ENCODE results near the gene ZNF207. TPM values are rescaled to one million over a fixed set of nuclear protein-coding genes. Genes with fewer than 3 reads are reported as not detected.

The ZNF207 gene
- total RNA-seq, 1 experiment from 2014 or later = 223 TPM

GRCh38 chr17:32349854-32350665 is at the start of gene ZNF207 (continued):
- no peak for TF ChIP-seq RORB (CRISPR knock-in tag; IDR thresholded peaks at IDR 0.05)
- TF ChIP-seq GABPB1 (CRISPR knock-in tag; IDR thresholded peaks at IDR 0.05) = peak; percentile 21
- no peak for TF ChIP-seq NR2C2 (CRISPR knock-in tag; IDR thresholded peaks at IDR 0.05)
- TF ChIP-seq, protein P1, sequence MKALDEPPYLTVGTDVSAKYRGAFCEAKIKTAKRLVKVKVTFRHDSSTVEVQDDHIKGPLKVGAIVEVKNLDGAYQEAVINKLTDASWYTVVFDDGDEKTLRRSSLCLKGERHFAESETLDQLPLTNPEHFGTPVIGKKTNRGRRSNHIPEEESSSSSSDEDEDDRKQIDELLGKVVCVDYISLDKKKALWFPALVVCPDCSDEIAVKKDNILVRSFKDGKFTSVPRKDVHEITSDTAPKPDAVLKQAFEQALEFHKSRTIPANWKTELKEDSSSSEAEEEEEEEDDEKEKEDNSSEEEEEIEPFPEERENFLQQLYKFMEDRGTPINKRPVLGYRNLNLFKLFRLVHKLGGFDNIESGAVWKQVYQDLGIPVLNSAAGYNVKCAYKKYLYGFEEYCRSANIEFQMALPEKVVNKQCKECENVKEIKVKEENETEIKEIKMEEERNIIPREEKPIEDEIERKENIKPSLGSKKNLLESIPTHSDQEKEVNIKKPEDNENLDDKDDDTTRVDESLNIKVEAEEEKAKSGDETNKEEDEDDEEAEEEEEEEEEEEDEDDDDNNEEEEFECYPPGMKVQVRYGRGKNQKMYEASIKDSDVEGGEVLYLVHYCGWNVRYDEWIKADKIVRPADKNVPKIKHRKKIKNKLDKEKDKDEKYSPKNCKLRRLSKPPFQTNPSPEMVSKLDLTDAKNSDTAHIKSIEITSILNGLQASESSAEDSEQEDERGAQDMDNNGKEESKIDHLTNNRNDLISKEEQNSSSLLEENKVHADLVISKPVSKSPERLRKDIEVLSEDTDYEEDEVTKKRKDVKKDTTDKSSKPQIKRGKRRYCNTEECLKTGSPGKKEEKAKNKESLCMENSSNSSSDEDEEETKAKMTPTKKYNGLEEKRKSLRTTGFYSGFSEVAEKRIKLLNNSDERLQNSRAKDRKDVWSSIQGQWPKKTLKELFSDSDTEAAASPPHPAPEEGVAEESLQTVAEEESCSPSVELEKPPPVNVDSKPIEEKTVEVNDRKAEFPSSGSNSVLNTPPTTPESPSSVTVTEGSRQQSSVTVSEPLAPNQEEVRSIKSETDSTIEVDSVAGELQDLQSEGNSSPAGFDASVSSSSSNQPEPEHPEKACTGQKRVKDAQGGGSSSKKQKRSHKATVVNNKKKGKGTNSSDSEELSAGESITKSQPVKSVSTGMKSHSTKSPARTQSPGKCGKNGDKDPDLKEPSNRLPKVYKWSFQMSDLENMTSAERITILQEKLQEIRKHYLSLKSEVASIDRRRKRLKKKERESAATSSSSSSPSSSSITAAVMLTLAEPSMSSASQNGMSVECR (CRISPR knock-in tag; IDR thresholded peaks at IDR 0.05; ENCODE audit: borderline replicate concordance) = 0 out of 2 replicates have a peak, but pooled peaks have one; percentile 17
- no peak for TF ChIP-seq ZNF317 (CRISPR knock-in tag; IDR thresholded peaks at IDR 0.05; ENCODE audit: borderline replicate concordance, low read depth)
- TF ChIP-seq NFATC4 (CRISPR knock-in tag; IDR thresholded peaks at IDR 0.05) = no peak
- TF ChIP-seq USF2 (CRISPR knock-in tag; IDR thresholded peaks at IDR 0.05) = peak; percentile 98
- no peak for TF ChIP-seq SOX15 (CRISPR knock-in tag; IDR thresholded peaks at IDR 0.05)
- TF ChIP-seq GTF2I (CRISPR knock-in tag; conservative IDR thresholded peaks at IDR 0.05) = no peak
- TF ChIP-seq, protein P2, sequence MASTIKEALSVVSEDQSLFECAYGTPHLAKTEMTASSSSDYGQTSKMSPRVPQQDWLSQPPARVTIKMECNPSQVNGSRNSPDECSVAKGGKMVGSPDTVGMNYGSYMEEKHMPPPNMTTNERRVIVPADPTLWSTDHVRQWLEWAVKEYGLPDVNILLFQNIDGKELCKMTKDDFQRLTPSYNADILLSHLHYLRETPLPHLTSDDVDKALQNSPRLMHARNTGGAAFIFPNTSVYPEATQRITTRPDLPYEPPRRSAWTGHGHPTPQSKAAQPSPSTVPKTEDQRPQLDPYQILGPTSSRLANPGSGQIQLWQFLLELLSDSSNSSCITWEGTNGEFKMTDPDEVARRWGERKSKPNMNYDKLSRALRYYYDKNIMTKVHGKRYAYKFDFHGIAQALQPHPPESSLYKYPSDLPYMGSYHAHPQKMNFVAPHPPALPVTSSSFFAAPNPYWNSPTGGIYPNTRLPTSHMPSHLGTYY (CRISPR knock-in tag; IDR thresholded peaks at IDR 0.05) = no peak
- TF ChIP-seq ZSCAN18 (CRISPR knock-in tag; IDR thresholded peaks at IDR 0.05) = no peak
- TF ChIP-seq ZNF416 (CRISPR knock-in tag; IDR thresholded peaks at IDR 0.05) = no peak
- no peak for TF ChIP-seq ZNF671 (CRISPR knock-in tag; IDR thresholded peaks at IDR 0.05)
- TF ChIP-seq, protein P3, sequence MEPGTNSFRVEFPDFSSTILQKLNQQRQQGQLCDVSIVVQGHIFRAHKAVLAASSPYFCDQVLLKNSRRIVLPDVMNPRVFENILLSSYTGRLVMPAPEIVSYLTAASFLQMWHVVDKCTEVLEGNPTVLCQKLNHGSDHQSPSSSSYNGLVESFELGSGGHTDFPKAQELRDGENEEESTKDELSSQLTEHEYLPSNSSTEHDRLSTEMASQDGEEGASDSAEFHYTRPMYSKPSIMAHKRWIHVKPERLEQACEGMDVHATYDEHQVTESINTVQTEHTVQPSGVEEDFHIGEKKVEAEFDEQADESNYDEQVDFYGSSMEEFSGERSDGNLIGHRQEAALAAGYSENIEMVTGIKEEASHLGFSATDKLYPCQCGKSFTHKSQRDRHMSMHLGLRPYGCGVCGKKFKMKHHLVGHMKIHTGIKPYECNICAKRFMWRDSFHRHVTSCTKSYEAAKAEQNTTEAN (CRISPR knock-in tag; IDR thresholded peaks at IDR 0.05) = no peak; the same call in 1 of the 2 replicates
- TF ChIP-seq, protein P4, sequence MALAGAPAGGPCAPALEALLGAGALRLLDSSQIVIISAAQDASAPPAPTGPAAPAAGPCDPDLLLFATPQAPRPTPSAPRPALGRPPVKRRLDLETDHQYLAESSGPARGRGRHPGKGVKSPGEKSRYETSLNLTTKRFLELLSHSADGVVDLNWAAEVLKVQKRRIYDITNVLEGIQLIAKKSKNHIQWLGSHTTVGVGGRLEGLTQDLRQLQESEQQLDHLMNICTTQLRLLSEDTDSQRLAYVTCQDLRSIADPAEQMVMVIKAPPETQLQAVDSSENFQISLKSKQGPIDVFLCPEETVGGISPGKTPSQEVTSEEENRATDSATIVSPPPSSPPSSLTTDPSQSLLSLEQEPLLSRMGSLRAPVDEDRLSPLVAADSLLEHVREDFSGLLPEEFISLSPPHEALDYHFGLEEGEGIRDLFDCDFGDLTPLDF (CRISPR knock-in tag; IDR thresholded peaks at IDR 0.05) = no peak
- no peak for TF ChIP-seq ZNF396 (CRISPR knock-in tag; IDR thresholded peaks at IDR 0.05; ENCODE audit: borderline replicate concordance)
- TF ChIP-seq ELF4 (CRISPR knock-in tag; IDR thresholded peaks at IDR 0.05; ENCODE audit: low read depth) = no peak
- 0 out of 2 replicates have a peak, but pooled peaks have one; percentile 81 for TF ChIP-seq JUN (CRISPR knock-in tag; IDR thresholded peaks at IDR 0.05)
- TF ChIP-seq MYBL2 (CRISPR knock-in tag; IDR thresholded peaks at IDR 0.05) = no peak; the same call in 1 of the 2 replicates
- TF ChIP-seq, protein P5, sequence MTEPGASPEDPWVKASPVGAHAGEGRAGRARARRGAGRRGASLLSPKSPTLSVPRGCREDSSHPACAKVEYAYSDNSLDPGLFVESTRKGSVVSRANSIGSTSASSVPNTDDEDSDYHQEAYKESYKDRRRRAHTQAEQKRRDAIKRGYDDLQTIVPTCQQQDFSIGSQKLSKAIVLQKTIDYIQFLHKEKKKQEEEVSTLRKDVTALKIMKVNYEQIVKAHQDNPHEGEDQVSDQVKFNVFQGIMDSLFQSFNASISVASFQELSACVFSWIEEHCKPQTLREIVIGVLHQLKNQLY (CRISPR knock-in tag; IDR thresholded peaks at IDR 0.05) = no peak
- no peak for TF ChIP-seq OVOL2 (CRISPR knock-in tag; IDR thresholded peaks at IDR 0.05; ENCODE audit: borderline replicate concordance)
- TF ChIP-seq, protein P6, sequence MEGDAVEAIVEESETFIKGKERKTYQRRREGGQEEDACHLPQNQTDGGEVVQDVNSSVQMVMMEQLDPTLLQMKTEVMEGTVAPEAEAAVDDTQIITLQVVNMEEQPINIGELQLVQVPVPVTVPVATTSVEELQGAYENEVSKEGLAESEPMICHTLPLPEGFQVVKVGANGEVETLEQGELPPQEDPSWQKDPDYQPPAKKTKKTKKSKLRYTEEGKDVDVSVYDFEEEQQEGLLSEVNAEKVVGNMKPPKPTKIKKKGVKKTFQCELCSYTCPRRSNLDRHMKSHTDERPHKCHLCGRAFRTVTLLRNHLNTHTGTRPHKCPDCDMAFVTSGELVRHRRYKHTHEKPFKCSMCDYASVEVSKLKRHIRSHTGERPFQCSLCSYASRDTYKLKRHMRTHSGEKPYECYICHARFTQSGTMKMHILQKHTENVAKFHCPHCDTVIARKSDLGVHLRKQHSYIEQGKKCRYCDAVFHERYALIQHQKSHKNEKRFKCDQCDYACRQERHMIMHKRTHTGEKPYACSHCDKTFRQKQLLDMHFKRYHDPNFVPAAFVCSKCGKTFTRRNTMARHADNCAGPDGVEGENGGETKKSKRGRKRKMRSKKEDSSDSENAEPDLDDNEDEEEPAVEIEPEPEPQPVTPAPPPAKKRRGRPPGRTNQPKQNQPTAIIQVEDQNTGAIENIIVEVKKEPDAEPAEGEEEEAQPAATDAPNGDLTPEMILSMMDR (IDR thresholded peaks at IDR 0.05) = no peak
- TF ChIP-seq TEAD1 (CRISPR knock-in tag; IDR thresholded peaks at IDR 0.05) = peak; percentile 36; the same call in 1 of the 2 replicates
- 0 out of 2 replicates have a peak, but pooled peaks have one; percentile 27 for TF ChIP-seq FOXK1 (CRISPR knock-in tag; IDR thresholded peaks at IDR 0.05)
- no peak for TF ChIP-seq ZNF121 (CRISPR knock-in tag; IDR thresholded peaks at IDR 0.05)
- no peak for TF ChIP-seq NFYB (CRISPR knock-in tag; conservative IDR thresholded peaks at IDR 0.05; ENCODE audit: low read depth)
- TF ChIP-seq CREM (CRISPR knock-in tag; IDR thresholded peaks at IDR 0.05) = no peak

Data from WTC11 (cell line).